CD4-positive, alpha-beta T cell (primary cell): ENCODE data around the gene TTLL13. TPM values are rescaled to one million over a fixed set of nuclear protein-coding genes. Genes with fewer than 3 reads are reported as not detected.
"Not testable (repeated sequence)": the region's sequence is repeated elsewhere in the genome, so short reads cannot be mapped to it uniquely, and the experiment has no call there.

Experiments used
- ATAC-seq: fragments of 200-7000 bp; cut with Tn5 transposase; one replicate; pipeline ENCODE4 v1.10.0; 2022; ENCODE audit warnings: mild to moderate bottlenecking; ENCODE audit not compliant: poor library complexity
- CTCF ChIA-PET: fragments of 350-600 bp; sonication (Branson Sonifier 250); formaldehyde crosslinking; loops from one replicate; lab custom pipeline; 2021; ENCODE audit warnings: antibody characterized with exemption, inconsistent platforms; lab: Charles Lee
- POLR2A ChIA-PET: fragments of 350-600 bp; sonication (Branson Sonifier 250); formaldehyde crosslinking; loops from one replicate; lab custom pipeline; 2021; ENCODE audit warnings: antibody characterized with exemption, inconsistent platforms; lab: Charles Lee
- DNase-seq, 14 experiments: peaks; one replicate each; pipeline ENCODE4 v3.0.0-alpha.2; 2013 to 2020; ENCODE audit warnings: mixed read lengths in 2 of 14
- H3K27ac ChIP-seq, 2 donors: one replicate each; pipeline versions ENCODE4 v1.5.1 to v1.7.0; 2013; ENCODE audit warnings: low read length in 2 of 2, low read depth in 1 of 2, mild to moderate bottlenecking in 1 of 2
- H3K27me3 ChIP-seq, 2 experiments: 1 replicate in 1 of 2; 2 replicates in 1 of 2; pipeline versions ENCODE4 v1.6.1 to v1.7.0; 2013; ENCODE audit warnings: low read length in 2 of 2, control low read depth in 1 of 2, mild to moderate bottlenecking in 1 of 2, moderate library complexity in 1 of 2; ENCODE audit not compliant: insufficient read depth in 2 of 2, control insufficient read depth in 1 of 2
- H3K36me3 ChIP-seq: one replicate; pipeline ENCODE4 v1.6.1; 2013; ENCODE audit warnings: low read length, control low read depth; ENCODE audit not compliant: insufficient read depth
- H3K4me1 ChIP-seq: one replicate; pipeline ENCODE4 v1.6.1; 2013; ENCODE audit warnings: low read length, control low read depth; ENCODE audit not compliant: insufficient read depth
- H3K4me3 ChIP-seq: one replicate; pipeline ENCODE4 v1.5.1; 2013; ENCODE audit warnings: mild to moderate bottlenecking, low read length, moderate library complexity
- H3K9me3 ChIP-seq, 2 experiments: 1 replicate in 1 of 2; 2 replicates in 1 of 2; pipeline versions ENCODE4 v1.6.1 to v1.7.0; 2013; ENCODE audit warnings: low read length in 2 of 2, mild to moderate bottlenecking in 2 of 2, control low read depth in 1 of 2, moderate library complexity in 1 of 2; ENCODE audit not compliant: control insufficient read depth in 1 of 2, insufficient read depth in 1 of 2
- H3K27ac Mint-ChIP-seq: one replicate; pipeline ENCODE4 v1.8.0; 2020; ENCODE audit warnings: mixed read lengths
- H3K27me3 Mint-ChIP-seq: one replicate; pipeline ENCODE4 v1.8.0; 2021; ENCODE audit warnings: mixed read lengths
- H3K36me3 Mint-ChIP-seq: one replicate; pipeline ENCODE4 v1.8.0; 2021; ENCODE audit warnings: low read depth, mixed read lengths
- H3K4me1 Mint-ChIP-seq: one replicate; pipeline ENCODE4 v1.8.0; 2021; ENCODE audit warnings: low read depth, mixed read lengths
- H3K4me3 Mint-ChIP-seq: one replicate; pipeline ENCODE4 v1.8.0; 2020; ENCODE audit warnings: mild to moderate bottlenecking, mixed read lengths
- H3K9me3 Mint-ChIP-seq: one replicate; pipeline ENCODE4 v1.8.0; 2020; ENCODE audit warnings: mixed read lengths
- CTCF ChIP-seq: fragments of 200-600 bp; IDR thresholded peaks from one replicate; pipeline ENCODE4 v1.8.0; 2022; ENCODE audit warnings: antibody characterized with exemption, mild to moderate bottlenecking
- intact Hi-C, 2 experiments: fragments of 100-400 bp; cut with DNase I in 1 of 2; cut with micrococcal nuclease in 1 of 2; formaldehyde crosslinking; loops; one replicate each; pipeline versions ENCODE4 v1.15.1 to v1.9.0; 2023 to 2025; cut with DNase I, micrococcal nuclease
- total RNA-seq, 174 experiments: library from RNA in 2 of 174; stranded (reverse) in 2 of 174; gene quantifications; one replicate each; pipeline ENCODE4 v1.2.3 and lab custom pipeline; 2021 to 2026

Gene TTLL13
- total RNA-seq, 2 experiments from 2014 or later, result 0.63 to 1.8 TPM

- no peaks in the 10 kb centered on the region for H3K9me3 ChIP-seq
- ChIA-PET POLR2A (interaction anchor here (2.1 kb wide), 1 partner anchor 37 kb away, joined by 9 read pairs; the partner anchor contains the start of genes CIB1 and GDPGP1), CTCF (no interaction called here)
- no peak for ATAC-seq
- Mint-ChIP-seq H3K9me3 (no peaks in the 10 kb centered on the region), H3K27ac (peak overlapping the region; percentile 85), H3K4me1 (peaks cover 67% of the 10 kb centered on the region), H3K4me3 (peak overlapping the region; percentile 36), H3K36me3 (peaks cover 86% of the 10 kb centered on the region), H3K27me3 (no peaks in the 10 kb centered on the region)
- peaks cover 54% of the 10 kb centered on the region for H3K36me3 ChIP-seq
- no peak for TF ChIP-seq CTCF
- H3K4me3 ChIP-seq, result no peak overlapping the region
- H3K27ac ChIP-seq, result no peak overlapping the region
- intact Hi-C loops, result no loop called here
- peaks cover 53% of the 10 kb centered on the region for H3K4me1 ChIP-seq
- H3K27me3 ChIP-seq, result no peaks in the 10 kb centered on the region
- DNase-seq, result no peak
These were observed 21.3 kb downstream of the TTLL13 start for GRCh38 chr15:90270502-90271150.

- no peak for DNase-seq
- Mint-ChIP-seq H3K27me3 (no peaks in the 10 kb centered on the region), H3K27ac (peak overlapping the region; percentile 85), H3K9me3 (no peaks in the 10 kb centered on the region), H3K36me3 (peaks cover 81% of the 10 kb centered on the region), H3K4me3 (no peak overlapping the region), H3K4me1 (peaks cover 59% of the 10 kb centered on the region)
- CTCF ChIA-PET, result no interaction called here
- intact Hi-C loops, result no loop called here
- POLR2A ChIA-PET, result interaction anchor here (1.3 to 2.1 kb wide), 2 partner anchors 38 to 70 kb away, joined by 3 to 9 read pairs; partner anchors contain the start of genes CIB1, GDPGP1 and SEMA4B
- Histone ChIP-seq H3K27me3 (no peaks in the 10 kb centered on the region), H3K9me3 (no peaks in the 10 kb centered on the region), H3K4me1 (peaks cover 51% of the 10 kb centered on the region), H3K27ac (no peak overlapping the region), H3K4me3 (no peak overlapping the region), H3K36me3 (peaks cover 57% of the 10 kb centered on the region)
- no peak for ATAC-seq
- TF ChIP-seq CTCF, result no peak
These were observed 22.3 kb downstream of the TTLL13 start for GRCh38 chr15:90271459-90272166.

GRCh38 chr15:90278467-90278866, 29.1 kb downstream of the TTLL13 start:
- H3K36me3 ChIP-seq, H3K27me3 Mint-ChIP-seq, H3K9me3 Mint-ChIP-seq, H3K27me3 ChIP-seq, H3K4me1 ChIP-seq, H3K4me3 Mint-ChIP-seq, H3K9me3 ChIP-seq, ATAC-seq, H3K27ac ChIP-seq, intact Hi-C loops, H3K27ac Mint-ChIP-seq, H3K4me3 ChIP-seq, H3K4me1 Mint-ChIP-seq, DNase-seq, CTCF ChIA-PET: not testable (repeated sequence)
- peaks cover 24% of the 10 kb centered on the region for H3K36me3 Mint-ChIP-seq
- POLR2A ChIA-PET, result interaction anchor here (0.6 kb wide), 1 partner anchor 555 kb away, joined by 4 read pairs; no protein-coding TSS in a partner anchor

- H3K36me3 ChIP-seq, CTCF ChIA-PET, H3K36me3 Mint-ChIP-seq, H3K4me1 Mint-ChIP-seq, H3K27me3 ChIP-seq, H3K4me1 ChIP-seq, DNase-seq, H3K4me3 ChIP-seq, ATAC-seq, H3K9me3 Mint-ChIP-seq, H3K27ac Mint-ChIP-seq, H3K27me3 Mint-ChIP-seq, H3K27ac ChIP-seq, H3K4me3 Mint-ChIP-seq, H3K9me3 ChIP-seq: not testable (repeated sequence)
- intact Hi-C loops, result loop anchor here in 1 of 2 experiments (10.0 kb wide), 1 partner anchor 536 kb away; no protein-coding TSS in a partner anchor
- POLR2A ChIA-PET, result interaction anchor here (0.5 kb wide), 1 partner anchor 174 kb away, joined by 3 read pairs; no protein-coding TSS in a partner anchor
These were observed 31.4 kb downstream of the TTLL13 start for GRCh38 chr15:90280743-90281142.

GRCh38 chr15:90281637-90282036, 32.3 kb downstream of the TTLL13 start:
- H3K36me3 Mint-ChIP-seq, H3K27me3 Mint-ChIP-seq, H3K9me3 Mint-ChIP-seq, DNase-seq, H3K4me1 Mint-ChIP-seq, H3K27ac ChIP-seq, H3K4me3 ChIP-seq, CTCF ChIA-PET, H3K4me1 ChIP-seq, ATAC-seq, H3K27ac Mint-ChIP-seq, H3K27me3 ChIP-seq, H3K4me3 Mint-ChIP-seq, H3K9me3 ChIP-seq, H3K36me3 ChIP-seq: not testable (repeated sequence)
- intact Hi-C loops, result loop anchor here in 1 of 2 experiments (10.0 kb wide), 1 partner anchor 537 kb away; no protein-coding TSS in a partner anchor
- POLR2A ChIA-PET, result interaction anchor here (0.6 kb wide), 1 partner anchor 127 kb away, joined by 3 read pairs; no protein-coding TSS in a partner anchor
